HepG2 (cell line): ENCODE data around the gene TMEM214. TPM values are rescaled to one million over a fixed set of nuclear protein-coding genes. Genes with fewer than 3 reads are reported as not detected.
A peak's percentile ranks its signal among the peaks of the same experiment; 100 is the strongest.

Experiments used
- CCAR2 ChIP-seq: fragments of 200-400 bp; formaldehyde crosslinking; optimal IDR thresholded peaks from 2 replicates; pipeline ENCODE3; 2018; ENCODE audit warnings: low read depth, mild to moderate bottlenecking, low read length, moderate library complexity
- KDM4B ChIP-seq: sonication (generic); formaldehyde crosslinking; IDR thresholded peaks from 2 replicates; pipeline ENCODE4 v1.4.0; 2020; ENCODE audit warnings: missing genetic modification reagents
- MEF2D ChIP-seq: sonication (generic); formaldehyde crosslinking; IDR thresholded peaks from 2 replicates; pipeline ENCODE4 v1.5.1; 2020; ENCODE audit warnings: mild to moderate bottlenecking, missing genetic modification reagents
- NCOA5 ChIP-seq: sonication (generic); formaldehyde crosslinking; IDR thresholded peaks from 2 replicates; pipeline ENCODE4 v1.4.0; 2020; ENCODE audit warnings: missing genetic modification reagents
- RAD21 ChIP-seq: fragments of 450-650 bp; formaldehyde crosslinking; IDR thresholded peaks from 2 replicates; pipeline ENCODE4 v1.5.0; 2020; ENCODE audit warnings: mild to moderate bottlenecking
- THYN1 ChIP-seq: sonication (generic); formaldehyde crosslinking; IDR thresholded peaks from 2 replicates; pipeline ENCODE4 v1.8.1; 2023; ENCODE audit warnings: low read depth, mild to moderate bottlenecking, moderate library complexity, missing genetic modification reagents, borderline replicate concordance
- ZMYM2 ChIP-seq: sonication (generic); formaldehyde crosslinking; IDR thresholded peaks from 2 replicates; pipeline ENCODE4 v1.8.0; 2022; ENCODE audit warnings: mild to moderate bottlenecking, missing genetic modification reagents
- ZNF30 ChIP-seq: sonication (generic); formaldehyde crosslinking; IDR thresholded peaks from 2 replicates; pipeline ENCODE4 v1.5.0; 2020; ENCODE audit warnings: mild to moderate bottlenecking, missing genetic modification reagents
- ZNF329 ChIP-seq: sonication (generic); formaldehyde crosslinking; IDR thresholded peaks from 2 replicates; pipeline ENCODE4 v1.9.0; 2021; ENCODE audit warnings: low read depth, mild to moderate bottlenecking, missing genetic modification reagents
- ZNF354B ChIP-seq: sonication (generic); formaldehyde crosslinking; IDR thresholded peaks from 2 replicates; pipeline ENCODE4 v1.8.0; 2022; ENCODE audit warnings: mild to moderate bottlenecking, missing genetic modification reagents
- ZNF549 ChIP-seq: sonication (generic); formaldehyde crosslinking; IDR thresholded peaks from 2 replicates; pipeline ENCODE4 v1.5.0; 2020; ENCODE audit warnings: missing genetic modification reagents
- ZNF577 ChIP-seq: sonication (generic); formaldehyde crosslinking; IDR thresholded peaks from 2 replicates; pipeline ENCODE4 v1.4.0; 2020; ENCODE audit warnings: mild to moderate bottlenecking, low read depth, missing genetic modification reagents, borderline replicate concordance
- ZNF777 ChIP-seq: sonication (generic); formaldehyde crosslinking; IDR thresholded peaks from 2 replicates; pipeline ENCODE4 v1.4.0; 2020; ENCODE audit warnings: missing genetic modification reagents
- polyA plus RNA-seq, 8 experiments: library from polyadenylated mRNA; depleted of rRNA in 3 of 8; stranded (reverse) in 7 of 8; unstranded in 1 of 8; fragments of >200 nt; fragmentation: Illumina TruSeq in 4 of 8; extraction: Trizol in 4 of 8; gene quantifications; 2 replicates each; pipeline versions ENCODE4 v1.2.1 to v1.2.3, GENCODE V29; 2011 to 2016; ENCODE audit warnings: low read depth in 4 of 8, missing spikeins in 1 of 8, mixed read lengths in 1 of 8; ENCODE audit not compliant: insufficient read depth in 1 of 8
- total RNA-seq, 5 experiments: library from RNA; depleted of rRNA; stranded (reverse); fragments of >200 nt; fragmentation: Illumina TruSeq; extraction: Trizol; gene quantifications; 2 replicates each; pipeline ENCODE4 v1.2.3, GENCODE V29; 2016; ENCODE audit warnings: low read depth in 1 of 5
- TF ChIP-seq, protein P1 (sequence below): sonication (generic); formaldehyde crosslinking; IDR thresholded peaks from 2 replicates; pipeline ENCODE4 v1.5.0; 2020; ENCODE audit warnings: missing genetic modification reagents, mild to moderate bottlenecking, borderline replicate concordance
- TF ChIP-seq, protein P2 (sequence below): sonication (generic); formaldehyde crosslinking; IDR thresholded peaks from 2 replicates; pipeline ENCODE4 v1.4.0; 2020; ENCODE audit warnings: mild to moderate bottlenecking, missing genetic modification reagents, borderline replicate concordance
- TF ChIP-seq, protein P3 (sequence below): sonication (generic); formaldehyde crosslinking; IDR thresholded peaks from 2 replicates; pipeline ENCODE4 v1.4.0; 2020; ENCODE audit warnings: missing genetic modification reagents
- TF ChIP-seq, protein P4 (sequence below): sonication (generic); formaldehyde crosslinking; IDR thresholded peaks from 2 replicates; pipeline ENCODE4 v1.4.0; 2020; ENCODE audit warnings: mild to moderate bottlenecking, missing genetic modification reagents
- TF ChIP-seq, protein P5 (sequence below): IDR thresholded peaks from 2 replicates; pipeline ENCODE4 v1.6.1; 2018; ENCODE audit warnings: missing genetic modification reagents
- TF ChIP-seq, protein P6 (sequence below): sonication (generic); formaldehyde crosslinking; IDR thresholded peaks from 2 replicates; pipeline ENCODE4 v1.4.0; 2020; ENCODE audit warnings: missing genetic modification reagents

The TMEM214 gene
- total and polyA plus RNA-seq, 2 of the 13 experiments (the other 11 are each of a cell fraction or from before 2014, with no cell fraction given) = 58.3 to 132 TPM

DNA sequence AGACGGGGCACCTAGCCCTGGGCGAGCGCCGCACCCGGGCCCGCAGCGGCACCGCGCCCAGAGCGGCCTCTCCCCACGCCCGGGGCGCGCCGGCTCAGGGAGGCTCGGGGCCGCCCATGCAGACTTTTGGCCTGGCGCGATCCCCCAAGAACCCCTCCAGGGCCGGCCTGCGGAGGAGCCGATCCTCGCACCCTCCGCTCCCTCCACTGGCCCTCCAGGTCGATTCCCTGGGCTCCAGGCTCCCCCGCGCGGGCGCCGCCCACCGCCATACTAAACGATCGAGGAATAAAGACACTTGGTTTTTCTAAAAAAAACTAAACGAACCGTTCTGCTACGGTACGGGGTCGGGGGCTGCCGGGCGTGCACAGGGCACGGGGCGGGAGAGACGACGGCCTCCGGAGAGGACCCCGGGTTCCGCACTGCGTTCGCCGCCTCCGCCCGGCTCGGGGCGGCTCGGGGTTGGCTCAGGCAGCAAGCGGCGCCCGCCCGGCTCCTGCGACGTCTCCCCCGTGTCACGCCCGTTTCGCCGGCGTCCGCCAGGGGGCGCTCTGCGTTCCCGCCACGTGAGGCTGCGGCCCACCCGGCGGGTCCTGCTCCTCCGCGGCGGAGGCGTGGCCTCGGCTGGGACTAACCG lies 53.4 kb downstream of the TMEM214 start (continued):
- TF ChIP-seq RAD21 (CRISPR knock-in tag) (peak; percentile 94), KDM4B (CRISPR knock-in tag) (no peak), ZNF354B (CRISPR knock-in tag) (no peak), ZNF30 (CRISPR knock-in tag) (no peak), ZMYM2 (CRISPR knock-in tag) (no peak), MEF2D (CRISPR knock-in tag) (no peak), ZNF577 (CRISPR knock-in tag) (0 out of 2 replicates have a peak, but pooled peaks have one; percentile 50), ZNF329 (CRISPR knock-in tag) (peak; percentile 50), THYN1 (CRISPR knock-in tag) (no peak), CCAR2 (no peak), NCOA5 (CRISPR knock-in tag) (no peak), ZNF549 (CRISPR knock-in tag) (no peak), ZNF777 (CRISPR knock-in tag) (peak; percentile 80; the same call in 1 of the 2 replicates)
- TF ChIP-seq, protein P1, sequence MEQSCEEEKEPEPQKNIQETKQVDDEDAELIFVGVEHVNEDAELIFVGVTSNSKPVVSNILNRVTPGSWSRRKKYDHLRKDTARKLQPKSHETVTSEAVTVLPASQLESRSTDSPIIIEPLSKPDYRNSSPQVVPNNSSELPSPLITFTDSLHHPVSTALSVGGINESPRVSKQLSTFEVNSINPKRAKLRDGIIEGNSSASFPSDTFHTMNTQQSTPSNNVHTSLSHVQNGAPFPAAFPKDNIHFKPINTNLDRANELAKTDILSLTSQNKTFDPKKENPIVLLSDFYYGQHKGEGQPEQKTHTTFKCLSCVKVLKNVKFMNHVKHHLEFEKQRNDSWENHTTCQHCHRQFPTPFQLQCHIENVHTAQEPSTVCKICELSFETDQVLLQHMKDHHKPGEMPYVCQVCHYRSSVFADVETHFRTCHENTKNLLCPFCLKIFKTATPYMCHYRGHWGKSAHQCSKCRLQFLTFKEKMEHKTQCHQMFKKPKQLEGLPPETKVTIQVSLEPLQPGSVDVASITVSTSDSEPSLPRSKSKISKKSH = no peak; the same call in 1 of the 2 replicates
- TF ChIP-seq, protein P2, sequence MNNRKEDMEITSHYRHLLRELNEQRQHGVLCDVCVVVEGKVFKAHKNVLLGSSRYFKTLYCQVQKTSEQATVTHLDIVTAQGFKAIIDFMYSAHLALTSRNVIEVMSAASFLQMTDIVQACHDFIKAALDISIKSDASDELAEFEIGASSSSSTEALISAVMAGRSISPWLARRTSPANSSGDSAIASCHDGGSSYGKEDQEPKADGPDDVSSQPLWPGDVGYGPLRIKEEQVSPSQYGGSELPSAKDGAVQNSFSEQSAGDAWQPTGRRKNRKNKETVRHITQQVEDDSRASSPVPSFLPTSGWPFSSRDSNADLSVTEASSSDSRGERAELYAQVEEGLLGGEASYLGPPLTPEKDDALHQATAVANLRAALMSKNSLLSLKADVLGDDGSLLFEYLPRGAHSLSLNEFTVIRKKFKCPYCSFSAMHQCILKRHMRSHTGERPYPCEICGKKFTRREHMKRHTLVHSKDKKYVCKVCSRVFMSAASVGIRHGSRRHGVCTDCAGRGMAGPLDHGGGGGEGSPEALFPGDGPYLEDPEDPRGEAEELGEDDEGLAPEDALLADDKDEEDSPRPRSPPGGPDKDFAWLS (CRISPR knock-in tag) = no peak; the same call in 1 of the 2 replicates
- TF ChIP-seq, protein P3, sequence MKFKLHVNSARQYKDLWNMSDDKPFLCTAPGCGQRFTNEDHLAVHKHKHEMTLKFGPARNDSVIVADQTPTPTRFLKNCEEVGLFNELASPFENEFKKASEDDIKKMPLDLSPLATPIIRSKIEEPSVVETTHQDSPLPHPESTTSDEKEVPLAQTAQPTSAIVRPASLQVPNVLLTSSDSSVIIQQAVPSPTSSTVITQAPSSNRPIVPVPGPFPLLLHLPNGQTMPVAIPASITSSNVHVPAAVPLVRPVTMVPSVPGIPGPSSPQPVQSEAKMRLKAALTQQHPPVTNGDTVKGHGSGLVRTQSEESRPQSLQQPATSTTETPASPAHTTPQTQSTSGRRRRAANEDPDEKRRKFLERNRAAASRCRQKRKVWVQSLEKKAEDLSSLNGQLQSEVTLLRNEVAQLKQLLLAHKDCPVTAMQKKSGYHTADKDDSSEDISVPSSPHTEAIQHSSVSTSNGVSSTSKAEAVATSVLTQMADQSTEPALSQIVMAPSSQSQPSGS (CRISPR knock-in tag) = peak; percentile 54; the same call in 1 of the 2 replicates
- TF ChIP-seq, protein P4, sequence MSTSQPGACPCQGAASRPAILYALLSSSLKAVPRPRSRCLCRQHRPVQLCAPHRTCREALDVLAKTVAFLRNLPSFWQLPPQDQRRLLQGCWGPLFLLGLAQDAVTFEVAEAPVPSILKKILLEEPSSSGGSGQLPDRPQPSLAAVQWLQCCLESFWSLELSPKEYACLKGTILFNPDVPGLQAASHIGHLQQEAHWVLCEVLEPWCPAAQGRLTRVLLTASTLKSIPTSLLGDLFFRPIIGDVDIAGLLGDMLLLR (CRISPR knock-in tag) = peak; percentile 53; the same call in 1 of the 2 replicates
- TF ChIP-seq, protein P5, sequence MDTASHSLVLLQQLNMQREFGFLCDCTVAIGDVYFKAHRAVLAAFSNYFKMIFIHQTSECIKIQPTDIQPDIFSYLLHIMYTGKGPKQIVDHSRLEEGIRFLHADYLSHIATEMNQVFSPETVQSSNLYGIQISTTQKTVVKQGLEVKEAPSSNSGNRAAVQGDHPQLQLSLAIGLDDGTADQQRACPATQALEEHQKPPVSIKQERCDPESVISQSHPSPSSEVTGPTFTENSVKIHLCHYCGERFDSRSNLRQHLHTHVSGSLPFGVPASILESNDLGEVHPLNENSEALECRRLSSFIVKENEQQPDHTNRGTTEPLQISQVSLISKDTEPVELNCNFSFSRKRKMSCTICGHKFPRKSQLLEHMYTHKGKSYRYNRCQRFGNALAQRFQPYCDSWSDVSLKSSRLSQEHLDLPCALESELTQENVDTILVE (CRISPR knock-in tag) = peak; percentile 85; the same call in 1 of the 2 replicates
- TF ChIP-seq, protein P6, sequence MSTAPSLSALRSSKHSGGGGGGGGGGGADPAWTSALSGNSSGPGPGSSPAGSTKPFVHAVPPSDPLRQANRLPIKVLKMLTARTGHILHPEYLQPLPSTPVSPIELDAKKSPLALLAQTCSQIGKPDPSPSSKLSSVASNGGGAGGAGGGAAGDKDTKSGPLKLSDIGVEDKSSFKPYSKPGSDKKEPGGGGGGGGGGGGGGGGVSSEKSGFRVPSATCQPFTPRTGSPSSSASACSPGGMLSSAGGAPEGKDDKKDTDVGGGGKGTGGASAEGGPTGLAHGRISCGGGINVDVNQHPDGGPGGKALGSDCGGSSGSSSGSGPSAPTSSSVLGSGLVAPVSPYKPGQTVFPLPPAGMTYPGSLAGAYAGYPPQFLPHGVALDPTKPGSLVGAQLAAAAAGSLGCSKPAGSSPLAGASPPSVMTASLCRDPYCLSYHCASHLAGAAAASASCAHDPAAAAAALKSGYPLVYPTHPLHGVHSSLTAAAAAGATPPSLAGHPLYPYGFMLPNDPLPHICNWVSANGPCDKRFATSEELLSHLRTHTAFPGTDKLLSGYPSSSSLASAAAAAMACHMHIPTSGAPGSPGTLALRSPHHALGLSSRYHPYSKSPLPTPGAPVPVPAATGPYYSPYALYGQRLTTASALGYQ (CRISPR knock-in tag) = peak; percentile 50; the same call in 1 of the 2 replicates
